HG02943 (cell line): ENCODE results near the gene ARHGAP45.
"Not testable (repeated sequence)": the region's sequence is repeated elsewhere in the genome, so short reads cannot be mapped to it uniquely, and the experiment has no call there.

Source experiments
- ATAC-seq: cut with Tn5 transposase; IDR thresholded peaks from one replicate; pipeline ENCODE4 v1.9.1; 2021; ENCODE audit warnings: mild to moderate bottlenecking, low read depth, moderate library complexity; ENCODE audit not compliant: unreplicated experiment

ARHGAP45 gene, protein sequence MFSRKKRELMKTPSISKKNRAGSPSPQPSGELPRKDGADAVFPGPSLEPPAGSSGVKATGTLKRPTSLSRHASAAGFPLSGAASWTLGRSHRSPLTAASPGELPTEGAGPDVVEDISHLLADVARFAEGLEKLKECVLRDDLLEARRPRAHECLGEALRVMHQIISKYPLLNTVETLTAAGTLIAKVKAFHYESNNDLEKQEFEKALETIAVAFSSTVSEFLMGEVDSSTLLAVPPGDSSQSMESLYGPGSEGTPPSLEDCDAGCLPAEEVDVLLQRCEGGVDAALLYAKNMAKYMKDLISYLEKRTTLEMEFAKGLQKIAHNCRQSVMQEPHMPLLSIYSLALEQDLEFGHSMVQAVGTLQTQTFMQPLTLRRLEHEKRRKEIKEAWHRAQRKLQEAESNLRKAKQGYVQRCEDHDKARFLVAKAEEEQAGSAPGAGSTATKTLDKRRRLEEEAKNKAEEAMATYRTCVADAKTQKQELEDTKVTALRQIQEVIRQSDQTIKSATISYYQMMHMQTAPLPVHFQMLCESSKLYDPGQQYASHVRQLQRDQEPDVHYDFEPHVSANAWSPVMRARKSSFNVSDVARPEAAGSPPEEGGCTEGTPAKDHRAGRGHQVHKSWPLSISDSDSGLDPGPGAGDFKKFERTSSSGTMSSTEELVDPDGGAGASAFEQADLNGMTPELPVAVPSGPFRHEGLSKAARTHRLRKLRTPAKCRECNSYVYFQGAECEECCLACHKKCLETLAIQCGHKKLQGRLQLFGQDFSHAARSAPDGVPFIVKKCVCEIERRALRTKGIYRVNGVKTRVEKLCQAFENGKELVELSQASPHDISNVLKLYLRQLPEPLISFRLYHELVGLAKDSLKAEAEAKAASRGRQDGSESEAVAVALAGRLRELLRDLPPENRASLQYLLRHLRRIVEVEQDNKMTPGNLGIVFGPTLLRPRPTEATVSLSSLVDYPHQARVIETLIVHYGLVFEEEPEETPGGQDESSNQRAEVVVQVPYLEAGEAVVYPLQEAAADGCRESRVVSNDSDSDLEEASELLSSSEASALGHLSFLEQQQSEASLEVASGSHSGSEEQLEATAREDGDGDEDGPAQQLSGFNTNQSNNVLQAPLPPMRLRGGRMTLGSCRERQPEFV

DNA sequence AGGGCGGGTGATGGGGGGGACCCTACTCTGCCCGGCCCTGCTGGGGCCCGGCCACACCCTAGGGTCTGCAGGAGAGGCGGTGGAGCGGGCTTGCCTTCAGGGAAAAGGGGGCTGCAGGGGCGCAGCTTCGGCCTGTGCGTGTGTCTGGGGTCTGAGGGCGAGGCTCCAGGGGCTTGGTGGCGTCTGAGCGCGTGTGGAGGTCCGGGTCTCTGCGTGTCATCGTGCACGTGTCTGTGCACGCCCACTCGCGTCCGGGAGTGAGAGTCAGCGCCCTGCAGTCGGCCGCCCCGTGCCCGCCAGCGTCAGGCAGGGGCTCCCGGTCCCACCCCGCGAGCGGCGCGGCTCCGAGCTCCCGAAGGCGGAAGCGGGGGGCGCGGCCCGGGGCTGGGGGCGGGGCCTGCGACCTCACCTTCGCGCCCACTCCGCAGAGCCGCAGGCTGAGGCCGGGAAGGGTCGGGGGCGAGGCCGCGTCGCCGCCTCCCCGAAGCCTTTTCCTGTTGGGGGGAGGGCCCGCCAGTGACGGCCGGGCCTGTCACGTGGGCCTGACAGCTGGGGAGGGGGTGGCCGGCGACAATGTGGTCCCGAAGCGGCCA, at the start of gene ARHGAP45:
Gene ARHGAP45 (plus strand): TSS at position 420 of the 593 bp plus-strand sequence. CDS start 239 bp downstream, outside the sequence.
- no peak for ATAC-seq

DNA sequence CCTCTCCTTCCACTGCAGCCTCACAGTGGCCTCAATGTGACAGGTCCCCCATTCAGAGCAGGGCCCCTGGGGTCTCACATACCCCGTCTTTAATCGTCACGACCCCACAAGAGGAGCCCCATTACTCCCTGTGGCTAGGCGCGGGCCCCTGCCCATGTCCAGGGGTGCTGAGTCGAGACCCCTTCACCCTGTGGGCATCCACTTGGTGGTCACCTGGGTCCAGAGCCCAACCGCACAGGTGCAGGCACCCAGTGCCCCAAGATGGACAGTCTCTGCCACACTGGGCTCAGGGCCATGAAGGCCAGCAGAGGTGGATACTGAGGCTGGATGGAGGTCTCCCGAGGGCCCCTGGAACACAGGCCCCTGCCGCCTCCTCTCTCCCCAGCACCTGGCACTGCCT, 49.1 kb upstream of the ARHGAP45 start:
- ATAC-seq = no peak

DNA sequence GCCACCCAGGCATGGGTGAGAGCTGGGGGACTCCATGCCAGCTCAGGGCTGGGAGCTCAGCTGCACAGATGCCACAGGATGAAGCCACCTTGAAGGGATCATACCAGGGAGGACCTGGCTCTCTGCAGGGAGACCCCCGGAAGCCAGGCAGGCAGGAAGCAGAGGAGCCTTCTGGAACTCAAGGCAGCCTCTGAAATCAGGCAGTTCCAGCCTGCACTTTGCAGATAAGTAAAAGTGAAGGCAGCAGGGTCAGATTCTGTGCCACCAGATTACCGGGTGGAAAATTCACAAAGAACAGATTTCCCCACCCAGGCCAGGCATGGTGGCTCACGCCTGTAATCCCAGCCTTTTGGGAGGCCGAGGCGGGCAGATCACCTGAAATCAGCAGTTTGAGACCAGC, 48.6 kb upstream of the ARHGAP45 start:
- no peak for ATAC-seq

DNA sequence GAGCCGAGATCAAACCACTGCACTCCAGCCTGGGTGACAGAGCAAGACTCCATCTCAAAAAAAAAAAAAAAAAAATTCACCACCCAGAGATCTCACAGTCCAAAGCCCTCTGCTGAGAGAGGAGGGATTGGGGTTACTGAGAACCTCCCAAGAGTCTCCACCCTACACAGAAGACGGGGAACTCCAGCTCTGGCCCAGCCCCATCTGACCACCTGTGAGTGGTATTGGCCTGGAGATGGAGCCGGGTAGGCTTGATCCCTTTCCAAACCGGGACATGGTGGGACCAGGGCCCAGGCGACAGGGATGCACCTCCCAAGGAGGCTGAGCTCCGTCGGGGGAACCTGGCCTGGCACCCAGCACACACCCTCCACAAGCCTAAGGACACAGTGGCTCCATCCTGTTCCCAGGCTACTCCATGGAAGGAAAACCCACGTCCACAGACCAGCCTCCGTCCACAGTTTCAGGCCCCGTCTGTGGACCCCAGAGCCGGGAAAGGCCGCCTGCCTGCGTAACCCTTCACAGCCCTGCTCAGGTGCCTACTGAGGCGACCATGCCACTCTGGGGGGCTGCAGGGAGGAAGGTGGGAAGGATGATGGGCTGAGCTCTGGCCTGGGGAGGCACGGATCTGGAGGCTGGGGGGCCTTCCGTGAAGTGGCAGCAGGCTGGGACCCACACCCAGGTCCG, 47.9 kb upstream of the ARHGAP45 start:
- no peak for ATAC-seq

DNA sequence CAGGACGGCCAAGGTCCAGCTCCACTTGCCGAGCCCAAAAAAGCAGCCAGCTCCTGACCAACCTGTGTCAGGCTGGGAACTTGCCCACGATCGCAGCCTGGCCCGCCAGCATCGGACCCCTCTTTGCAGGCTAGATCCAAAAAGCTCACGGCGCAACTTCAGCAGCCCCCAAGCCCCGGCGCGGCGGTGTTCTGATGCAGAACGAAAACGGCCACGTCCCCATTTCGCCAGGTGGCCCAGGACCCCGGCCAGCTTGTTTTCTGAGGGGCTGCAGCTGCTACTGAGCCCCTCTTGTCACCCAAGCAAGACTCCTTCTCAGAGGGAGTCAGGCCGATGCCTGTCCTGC, 47.4 kb upstream of the ARHGAP45 start:
- no peak for ATAC-seq

DNA sequence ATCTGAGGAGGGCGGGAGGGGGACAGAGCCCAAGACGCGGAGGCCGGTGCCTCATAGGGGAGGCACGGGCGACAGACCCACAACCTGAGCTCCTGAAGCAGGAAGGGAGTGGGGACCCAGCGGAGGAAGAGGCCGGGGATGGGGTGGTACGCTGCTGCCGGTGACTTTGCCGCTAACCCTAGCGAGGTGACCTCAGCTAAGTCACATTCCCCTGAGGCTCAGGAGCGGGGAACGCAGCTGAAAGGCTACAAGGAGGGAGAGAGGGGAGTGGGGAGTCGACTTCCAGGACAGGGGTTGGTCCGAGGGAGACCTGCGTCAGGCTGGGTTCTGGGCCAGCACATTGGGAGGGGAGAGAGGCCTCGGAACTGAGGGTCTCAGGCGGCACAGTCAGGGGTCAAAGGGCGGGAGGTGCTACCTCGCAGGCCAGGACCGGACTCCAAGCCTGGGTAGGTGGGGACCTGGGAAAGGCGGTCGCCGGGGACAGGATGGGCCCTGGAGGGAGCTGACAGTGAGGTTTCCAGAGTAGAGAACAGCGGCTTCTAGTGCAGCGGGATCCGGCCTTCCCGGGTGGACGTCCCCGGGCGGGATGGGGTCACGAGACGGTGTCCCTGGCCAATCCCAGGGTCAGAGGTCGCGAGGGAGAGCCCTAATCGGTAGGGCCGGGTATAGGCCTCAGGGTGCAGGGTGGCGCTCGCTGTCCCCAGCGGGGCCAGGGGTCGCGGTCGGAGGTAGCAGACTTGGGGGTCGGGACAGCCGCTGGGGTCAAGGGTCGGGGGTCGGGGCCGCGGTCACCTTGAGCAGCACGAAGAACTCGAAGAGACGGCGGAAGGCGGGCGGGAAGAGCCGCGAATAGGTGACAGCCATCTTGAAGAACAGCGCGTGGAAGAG, 46.7 kb upstream of the ARHGAP45 start:
- no peak for ATAC-seq

DNA sequence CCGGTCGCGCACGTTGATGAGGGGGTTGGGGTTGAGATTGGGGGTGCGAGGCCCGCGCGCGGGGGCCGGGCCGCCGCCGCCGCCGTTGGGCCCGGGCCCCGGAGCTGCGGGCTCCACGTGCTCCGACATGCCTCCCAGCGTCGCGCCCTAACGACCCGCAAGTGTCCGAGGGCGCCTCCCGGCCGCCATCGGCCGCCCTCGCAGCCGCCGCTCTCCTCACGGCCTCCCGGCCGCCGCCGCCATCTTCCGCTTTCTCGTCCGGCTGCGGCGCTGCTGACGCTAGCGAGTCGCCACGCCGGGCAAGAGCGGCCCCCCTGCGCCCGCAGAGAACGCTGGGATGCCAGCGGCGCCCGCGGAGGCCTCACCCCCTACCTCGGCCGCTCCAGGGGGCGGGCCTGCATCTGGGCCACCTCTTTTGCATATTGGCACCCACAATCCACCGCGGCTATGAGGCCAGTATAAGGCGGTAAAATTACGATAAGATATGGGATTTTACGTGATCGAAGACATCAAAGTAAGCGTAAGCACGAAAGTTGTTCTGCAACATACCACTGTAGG, 46.0 kb upstream of the ARHGAP45 start, which contains the start of gene TMEM259:
Gene TMEM259 (minus strand): TSS at position 256 of the 558 bp plus-strand sequence. CDS start 127 bp downstream, at position 129.
- ATAC-seq = peak; percentile 64

DNA sequence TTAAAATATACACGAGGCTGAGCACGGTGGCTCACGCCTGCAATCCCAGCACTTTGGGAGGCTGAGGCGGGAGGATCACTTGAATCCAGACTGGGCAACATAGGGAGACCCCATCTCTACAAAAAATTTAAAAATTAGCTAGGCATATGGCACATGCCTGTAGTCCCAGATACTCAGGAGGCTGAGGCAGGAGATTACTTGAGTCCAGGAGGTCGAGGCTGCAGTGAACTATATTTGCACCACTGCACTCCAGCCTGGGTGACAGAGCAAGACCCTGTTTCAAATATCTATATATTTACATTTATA, 43.1 kb upstream of the ARHGAP45 start:
- not testable (repeated sequence) for ATAC-seq

DNA sequence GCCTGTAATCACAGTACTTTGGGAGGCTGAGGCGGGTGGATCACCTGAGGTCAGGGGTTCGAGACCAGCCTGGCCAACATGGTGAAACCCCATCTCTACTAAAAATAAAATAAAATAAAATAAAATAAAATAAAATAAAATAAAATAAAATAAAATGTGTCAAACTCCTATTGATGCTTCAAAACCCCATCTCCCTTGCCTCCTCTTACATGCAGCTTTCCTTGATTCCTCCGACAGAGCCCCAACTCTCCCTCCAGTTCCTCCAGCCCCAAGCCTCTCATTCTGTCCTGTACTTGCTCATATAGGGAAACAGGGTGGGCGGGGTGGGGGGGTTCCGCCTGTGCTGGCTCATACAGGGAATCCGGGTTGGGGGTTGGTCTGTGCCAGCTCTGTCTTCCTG, 41.9 kb upstream of the ARHGAP45 start:
- not testable (repeated sequence) for ATAC-seq

DNA sequence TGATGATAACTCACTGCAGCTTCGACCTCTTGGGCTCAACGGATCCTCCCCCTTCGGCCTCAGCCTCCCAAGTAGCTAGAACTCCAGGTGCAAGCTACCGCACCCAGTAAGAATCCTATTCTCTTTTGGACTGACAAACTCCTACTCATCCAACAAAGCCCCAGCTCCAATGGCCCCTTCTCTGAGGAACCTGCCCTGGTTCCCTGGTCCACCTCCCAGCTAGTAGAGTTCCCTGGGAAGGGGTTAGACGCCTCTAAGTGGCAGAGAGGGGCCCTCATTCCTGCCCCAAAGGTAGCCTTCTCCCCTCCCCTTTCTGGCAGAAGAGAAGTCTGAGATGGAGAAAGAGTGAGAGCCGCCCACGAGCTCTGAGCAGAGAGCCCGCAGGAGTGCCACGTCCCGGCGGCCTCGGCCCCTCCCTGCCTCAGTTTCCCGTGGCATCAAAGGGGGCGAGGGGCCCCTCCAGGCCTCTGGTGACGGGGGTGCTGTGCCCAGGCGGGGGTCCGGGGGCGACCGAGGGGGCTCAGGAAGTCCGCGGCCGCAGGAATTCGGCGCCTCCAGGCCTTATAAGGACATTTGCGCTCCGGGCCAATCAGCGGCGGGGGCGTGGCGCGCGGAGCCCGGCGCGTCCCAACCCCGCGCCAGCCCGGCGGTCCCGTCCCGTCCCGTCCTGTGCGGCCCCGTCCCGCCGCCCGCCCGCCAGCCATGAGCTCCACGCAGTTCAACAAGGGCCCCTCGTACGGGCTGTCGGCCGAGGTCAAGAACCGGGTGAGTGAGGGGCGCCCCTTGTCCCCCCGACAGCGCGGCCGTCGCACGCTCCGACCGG, 40.8 kb upstream of the ARHGAP45 start, which contains the start of gene CNN2:
Gene CNN2 (plus strand): TSS at position 649 of the 823 bp plus-strand sequence. CDS start 54 bp downstream, at position 703.
- ATAC-seq = peak; percentile 46

DNA sequence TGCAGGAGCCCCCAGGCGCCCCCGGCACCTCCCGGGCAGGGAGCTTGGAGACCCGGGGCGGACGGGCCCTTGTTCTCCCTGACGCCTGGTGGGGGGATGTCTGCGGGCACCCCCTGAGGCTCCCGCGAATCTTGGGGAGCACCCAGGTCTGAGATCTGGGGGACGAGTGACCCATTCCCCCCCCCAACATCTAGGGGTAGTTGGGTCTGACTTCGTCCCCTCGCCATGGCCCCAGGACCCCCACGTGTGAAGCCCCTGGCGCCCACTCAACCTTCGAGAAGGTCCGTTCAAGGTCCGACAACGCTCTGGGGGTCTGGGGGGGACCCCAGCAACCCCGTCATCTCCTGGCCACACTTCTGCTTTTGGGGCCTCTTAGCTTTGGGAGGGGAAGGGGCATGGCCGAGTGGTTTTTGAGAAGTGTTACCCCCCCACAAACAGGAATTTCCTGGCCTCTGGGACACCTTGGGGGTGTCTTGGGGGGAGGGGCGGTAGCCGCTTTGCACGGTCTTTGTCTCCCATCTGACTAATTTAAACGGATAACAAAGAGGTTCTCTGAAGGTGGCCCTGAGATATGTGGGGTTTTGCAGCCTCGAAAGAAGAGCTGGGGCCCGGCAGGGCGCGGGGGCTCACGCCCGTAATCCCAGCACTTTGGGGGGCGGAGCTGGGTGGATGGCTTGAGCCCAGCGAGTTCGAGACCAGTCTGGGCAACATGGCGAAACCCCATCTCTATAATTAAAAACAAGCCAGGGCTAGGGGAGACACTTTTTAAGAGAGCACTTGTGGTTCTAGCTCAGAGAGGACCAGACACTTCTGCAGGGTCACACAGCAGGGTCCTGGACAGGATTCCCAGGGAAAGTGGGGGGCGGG, 40.0 kb upstream of the ARHGAP45 start:
- no peak for ATAC-seq

DNA sequence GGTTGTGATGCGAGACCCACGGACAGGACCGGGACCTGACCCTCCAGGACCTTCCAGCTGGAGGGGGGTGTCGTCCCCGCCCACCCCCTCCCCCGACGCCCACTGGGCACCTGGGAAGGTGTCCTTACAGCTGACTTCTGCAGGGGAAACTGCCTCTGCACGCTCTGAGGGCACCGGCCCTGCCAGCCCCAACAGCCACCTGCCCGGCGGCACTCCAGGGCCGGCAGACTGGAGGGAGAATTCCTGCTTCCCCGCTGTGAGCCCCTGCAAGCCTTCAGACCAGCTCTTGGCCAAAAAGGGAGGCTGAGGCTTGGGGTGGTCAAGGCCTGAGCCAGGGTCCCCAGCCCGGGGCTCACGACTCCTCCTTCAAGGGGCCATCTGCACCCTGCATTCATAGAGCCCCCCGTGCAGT, 39.3 kb upstream of the ARHGAP45 start:
- ATAC-seq = no peak

DNA sequence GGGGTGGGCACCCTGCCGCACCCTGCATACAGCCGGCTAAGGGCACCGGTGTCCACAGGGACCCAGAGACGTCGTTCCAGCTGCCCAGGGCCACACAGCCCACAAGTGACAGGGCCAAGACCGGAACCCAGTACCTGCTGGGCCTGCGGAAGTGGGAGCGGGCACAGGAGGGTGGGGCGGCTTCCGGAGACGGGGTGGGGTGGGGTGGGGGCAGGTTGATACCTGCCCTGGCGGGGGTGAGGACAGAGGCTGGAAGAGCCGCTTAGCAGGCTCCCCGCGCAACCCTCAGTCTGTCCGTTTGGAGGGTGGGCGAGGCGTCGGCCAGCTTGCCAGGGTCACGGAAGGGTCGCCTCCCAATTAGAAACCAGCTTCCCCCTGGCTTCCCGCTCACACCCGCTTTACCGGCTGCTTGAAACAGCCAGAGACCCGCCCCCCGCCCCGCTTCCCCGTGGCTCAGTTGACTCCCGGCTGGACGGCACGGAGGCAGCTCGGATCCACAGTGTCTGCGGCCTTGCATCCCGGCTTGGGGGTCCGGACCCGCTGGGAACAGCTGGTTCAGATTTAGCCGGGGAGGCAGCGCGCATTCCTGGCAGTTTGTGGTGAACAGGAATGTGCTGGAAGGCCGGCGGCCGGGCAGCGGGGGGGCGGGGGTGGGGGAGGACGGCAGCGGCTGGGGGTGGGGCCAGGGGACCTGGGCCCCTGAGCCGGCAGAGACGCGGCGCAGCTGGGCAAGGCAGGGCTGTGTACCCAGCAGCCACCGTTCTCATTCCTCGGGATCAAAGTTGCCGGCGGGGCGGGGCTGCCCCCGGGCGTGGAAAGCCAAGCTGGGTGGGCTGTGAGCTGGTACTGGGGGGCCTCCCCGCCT, 38.7 kb upstream of the ARHGAP45 start:
- ATAC-seq = no peak

DNA sequence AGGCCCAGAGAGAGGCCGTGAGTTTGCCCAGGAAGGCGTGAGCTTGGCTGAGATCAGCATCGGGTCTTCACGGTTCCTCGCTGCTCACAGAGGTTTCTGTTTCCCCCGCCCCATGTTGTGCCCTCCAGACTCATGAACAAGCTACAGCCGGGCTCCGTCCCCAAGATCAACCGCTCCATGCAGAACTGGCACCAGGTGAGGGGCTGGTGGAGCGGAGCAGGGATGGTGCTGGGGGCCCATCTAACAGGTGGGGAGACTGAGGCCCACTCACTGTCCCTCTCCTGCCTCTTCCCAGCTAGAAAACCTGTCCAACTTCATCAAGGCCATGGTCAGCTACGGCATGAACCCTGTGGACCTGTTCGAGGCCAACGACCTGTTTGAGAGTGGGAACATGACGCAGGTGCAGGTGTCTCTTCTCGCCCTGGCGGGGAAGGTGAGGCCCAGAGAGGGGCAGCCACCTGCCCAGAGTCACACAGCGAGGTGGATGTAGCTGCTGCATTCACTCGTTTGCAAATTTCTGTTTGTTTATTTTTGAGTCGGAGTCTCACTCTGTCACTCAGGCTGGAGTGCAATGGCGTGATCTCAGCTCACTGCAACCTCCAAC, 34.6 kb upstream of the ARHGAP45 start:
- ATAC-seq = no peak

DNA sequence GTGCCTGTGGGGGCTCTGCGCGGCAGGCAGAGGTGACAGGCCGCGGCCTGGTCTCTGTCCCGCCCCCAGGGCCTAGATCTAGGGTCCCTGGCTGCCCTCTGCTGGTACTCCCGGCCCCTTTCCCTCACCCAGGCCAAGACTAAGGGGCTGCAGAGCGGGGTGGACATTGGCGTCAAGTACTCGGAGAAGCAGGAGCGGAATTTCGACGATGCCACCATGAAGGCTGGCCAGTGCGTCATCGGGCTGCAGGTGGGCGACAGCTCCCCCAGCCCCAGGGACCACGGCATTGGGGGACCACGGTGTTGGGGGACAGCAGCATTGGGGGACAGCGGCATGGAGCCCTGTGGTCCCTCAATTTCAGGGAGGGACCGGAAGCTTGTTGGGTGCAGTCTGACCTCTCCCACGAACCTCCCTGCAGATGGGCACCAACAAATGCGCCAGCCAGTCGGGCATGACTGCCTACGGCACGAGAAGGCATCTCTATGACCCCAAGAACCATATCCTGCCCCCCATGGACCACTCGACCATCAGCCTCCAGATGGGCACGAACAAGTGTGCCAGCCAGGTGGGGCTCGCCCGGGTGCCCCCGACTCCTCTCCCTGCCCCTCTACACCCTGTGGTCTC, 30.9 kb upstream of the ARHGAP45 start:
- ATAC-seq = no peak
